Suppressor macrophage (primary cell): ENCODE data around the gene RAB7B.
"Not testable (repeated sequence)": the region's sequence is repeated elsewhere in the genome, so short reads cannot be mapped to it uniquely, and the experiment has no call there.

Source experiments
- DNase-seq, 4 experiments: peaks; one replicate each; pipeline ENCODE4 v3.0.0-alpha.2; 2020 to 2022
- total RNA-seq, 17 experiments: gene quantifications; one replicate each; lab custom pipeline; 2026; ENCODE audit warnings: mixed read lengths in 6 of 17, inconsistent platforms in 3 of 17; lab: John Stamatoyannopoulos, UW

Gene RAB7B, protein sequence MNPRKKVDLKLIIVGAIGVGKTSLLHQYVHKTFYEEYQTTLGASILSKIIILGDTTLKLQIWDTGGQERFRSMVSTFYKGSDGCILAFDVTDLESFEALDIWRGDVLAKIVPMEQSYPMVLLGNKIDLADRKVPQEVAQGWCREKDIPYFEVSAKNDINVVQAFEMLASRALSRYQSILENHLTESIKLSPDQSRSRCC
- 87.1 to 317 (median 200) reads per million in 17 experiments for total RNA-seq

DNA sequence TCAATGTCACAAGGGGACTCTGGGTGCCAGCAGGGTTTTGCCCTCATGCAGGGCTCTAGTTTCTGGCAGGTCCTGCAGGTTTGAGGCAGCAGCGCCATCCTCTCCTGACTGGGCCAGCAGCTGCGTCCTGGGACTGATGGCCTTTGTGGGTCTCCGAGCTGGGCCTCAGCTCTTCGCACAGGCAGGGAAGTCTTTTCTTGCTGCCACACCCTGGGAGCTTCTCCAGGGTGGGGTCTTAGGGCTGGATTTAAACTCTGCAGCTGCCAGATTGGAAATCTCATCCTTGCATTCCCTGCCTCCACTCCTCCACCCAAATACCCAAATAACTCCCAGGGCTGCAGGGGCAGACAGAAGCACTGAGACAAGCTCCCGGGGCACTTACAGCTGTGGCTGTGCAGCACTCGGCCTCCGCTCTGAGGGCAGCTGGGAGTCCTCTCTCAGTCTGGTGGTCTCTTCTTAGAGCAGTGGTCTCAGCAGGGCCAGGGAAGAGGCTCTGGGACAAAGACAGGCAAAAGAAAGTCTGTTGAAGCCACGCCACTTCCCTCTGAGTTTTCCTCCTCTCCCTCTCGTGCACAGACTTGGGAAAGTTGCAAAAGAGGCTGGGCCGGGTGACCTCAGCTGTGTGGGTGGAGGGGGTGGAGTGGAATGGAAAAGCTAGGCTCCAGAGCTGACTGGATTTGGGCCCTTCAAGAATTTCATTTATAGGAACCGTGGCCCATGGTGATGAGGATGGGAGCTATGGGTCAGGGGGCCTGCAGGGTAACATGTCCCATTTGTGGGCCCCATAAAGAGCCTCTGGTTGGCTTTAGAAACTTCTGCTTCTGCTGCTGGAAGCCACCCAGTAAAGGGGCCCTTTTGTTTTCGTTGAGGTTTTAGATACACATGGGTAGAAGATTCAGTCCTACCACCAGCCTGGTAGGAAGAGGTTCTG is at the start of gene RAB7B:
Gene RAB7B, minus strand, starts transcription at position 525 of the 931 bp plus-strand sequence. CDS start 9,260 bp downstream, outside the sequence.
- peak; percentile 91 to 93 (median 92) for DNase-seq

DNA sequence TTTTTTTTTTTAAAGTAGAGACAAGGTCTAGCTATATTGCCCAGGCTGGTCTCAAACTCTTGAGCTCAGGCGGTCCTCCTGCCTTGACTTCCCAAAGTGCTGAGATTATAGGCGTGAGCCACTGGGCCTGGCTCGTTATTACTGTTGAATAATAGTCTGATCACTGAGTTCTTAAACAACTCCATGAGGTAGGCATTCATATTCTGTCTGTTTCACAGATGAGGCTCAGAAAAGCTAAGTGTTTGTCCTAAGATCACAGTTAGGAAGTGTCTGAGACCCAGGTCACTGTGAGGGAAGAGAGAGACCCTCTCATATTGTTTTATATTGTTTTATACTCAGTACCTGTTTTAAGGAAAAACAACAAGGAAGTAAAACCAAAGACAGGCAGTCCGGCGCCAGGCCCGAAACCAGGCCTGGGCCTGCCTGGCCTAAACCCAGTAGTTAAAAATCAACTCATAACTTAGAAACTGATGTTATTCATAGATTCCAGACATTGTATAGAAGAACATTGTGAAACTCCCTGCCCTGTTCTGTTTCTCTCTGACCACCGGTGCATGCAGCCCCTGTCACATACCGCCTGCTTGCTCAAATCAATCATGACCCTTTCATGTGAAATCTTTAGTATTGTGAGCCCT is 49.2 kb upstream of the RAB7B start:
- DNase-seq, result not testable (repeated sequence)

DNA sequence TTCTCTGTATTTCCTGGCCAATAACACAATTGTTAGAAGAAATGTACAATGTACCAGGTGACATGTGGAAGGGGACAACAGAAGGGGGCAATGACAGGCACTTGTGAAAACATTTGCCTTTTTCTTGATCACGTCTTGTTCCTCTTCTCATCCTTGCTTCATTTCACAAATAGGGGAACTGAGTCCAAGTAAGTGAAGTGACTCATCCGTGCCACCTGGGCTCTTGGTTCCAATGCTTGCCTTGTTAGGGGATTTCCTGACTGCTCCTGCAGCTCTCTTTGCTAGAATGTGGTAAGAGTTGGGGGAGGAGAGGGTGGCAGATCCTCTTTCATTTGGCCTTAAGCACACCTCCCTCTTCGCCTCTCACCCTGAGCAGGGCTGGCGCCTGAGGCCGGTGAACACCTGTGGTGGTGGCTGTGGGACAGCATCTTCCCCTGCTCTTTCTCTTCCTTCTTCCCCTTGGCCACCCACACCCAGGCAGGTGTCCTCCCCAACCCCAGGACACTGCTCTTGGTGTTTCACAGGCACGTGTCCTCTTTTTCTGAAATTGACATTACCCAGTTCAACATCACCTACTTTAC is 47.5 kb upstream of the RAB7B start:
- DNase-seq, result peak; percentile 79 to 91 (median 84)

DNA sequence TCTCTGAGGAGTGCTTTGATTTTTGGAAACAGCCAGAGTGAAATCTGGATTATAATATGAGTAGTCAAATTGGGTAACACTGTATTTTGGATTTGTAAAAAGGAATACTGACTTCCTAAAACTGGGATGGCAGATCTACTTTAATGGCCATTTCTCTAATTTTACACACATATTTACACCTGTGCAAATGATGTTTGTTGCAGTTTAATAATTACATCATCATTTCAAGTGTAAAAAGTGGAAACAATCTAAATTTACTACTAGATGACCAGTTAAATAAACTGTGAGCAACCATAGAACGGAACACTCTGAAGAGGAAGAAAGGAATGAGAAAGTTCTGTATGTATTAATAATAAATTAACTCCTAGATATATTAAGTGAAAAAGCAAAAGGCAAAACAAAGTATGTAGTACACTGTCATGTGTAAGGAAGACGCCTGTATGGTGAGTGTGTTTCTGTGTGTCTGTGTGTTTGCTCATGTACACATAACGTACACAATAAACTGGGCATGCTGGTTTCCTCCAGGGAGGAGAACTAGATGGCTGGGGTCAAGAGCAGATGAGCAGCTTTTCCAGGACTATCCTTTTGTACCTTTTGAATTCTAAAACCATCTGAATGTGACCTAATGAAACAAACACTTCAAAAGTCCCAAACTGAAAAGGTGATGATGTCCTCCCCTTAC is 46.9 kb upstream of the RAB7B start:
- DNase-seq, result no peak

DNA sequence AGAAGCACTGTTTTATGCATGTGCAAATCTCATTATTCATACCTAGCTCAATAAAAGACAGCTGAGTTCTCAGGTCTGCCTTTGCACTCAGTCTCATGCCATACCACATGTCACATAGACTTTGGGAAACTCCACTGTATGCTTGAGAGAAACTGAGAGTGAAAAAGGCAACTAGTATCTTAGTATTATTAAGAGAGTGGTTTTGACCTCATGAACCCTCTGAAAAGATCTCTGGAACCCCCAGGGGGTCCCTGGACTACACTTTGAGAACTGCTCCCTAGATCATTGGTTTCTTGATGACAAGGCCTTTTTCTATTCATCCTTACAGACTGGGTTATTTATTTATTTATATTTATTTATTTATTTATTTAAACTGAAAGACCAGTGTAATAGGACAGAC is 46.1 kb upstream of the RAB7B start:
- no peak for DNase-seq

DNA sequence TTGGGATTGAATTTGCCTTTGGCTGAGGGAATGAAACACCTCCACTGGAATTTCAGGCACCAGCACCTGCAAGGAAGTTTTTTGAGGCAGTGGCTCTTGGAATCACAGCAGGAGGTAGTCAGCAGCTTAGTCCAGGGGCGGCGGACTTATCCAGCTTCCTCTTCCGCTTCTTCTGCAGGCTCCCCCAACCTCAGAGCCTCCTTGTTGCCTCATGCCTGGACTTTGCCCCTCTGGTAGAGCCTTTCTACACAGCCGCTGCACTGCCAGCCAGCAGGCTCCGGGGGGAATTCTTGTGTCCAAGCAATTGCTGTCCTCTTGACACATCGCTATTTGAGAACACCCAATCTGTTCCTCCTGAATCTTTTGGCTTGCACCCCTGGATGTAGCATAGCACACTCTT is 45.4 kb upstream of the RAB7B start:
- peak; percentile 73 to 85 (median 84) for DNase-seq

DNA sequence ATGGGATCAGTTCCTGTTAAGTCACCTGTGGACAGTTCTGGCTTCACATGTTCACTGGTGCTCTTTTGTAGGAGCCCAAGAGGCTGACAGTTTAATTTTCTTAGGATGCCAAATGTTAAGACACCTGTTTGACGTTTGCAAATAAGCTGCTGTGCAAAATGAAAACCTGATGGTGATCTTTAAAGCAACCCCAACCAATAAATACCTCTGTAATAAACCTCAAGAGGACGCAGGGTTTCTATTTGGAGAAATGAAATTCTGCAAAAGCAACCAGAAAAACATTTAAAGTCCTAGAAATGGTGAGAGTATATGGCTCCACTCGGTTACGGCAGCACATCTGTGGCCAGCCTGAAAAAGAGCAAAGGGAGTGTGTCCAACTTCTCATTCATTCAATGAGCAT is 44.1 kb upstream of the RAB7B start:
- no peak for DNase-seq

DNA sequence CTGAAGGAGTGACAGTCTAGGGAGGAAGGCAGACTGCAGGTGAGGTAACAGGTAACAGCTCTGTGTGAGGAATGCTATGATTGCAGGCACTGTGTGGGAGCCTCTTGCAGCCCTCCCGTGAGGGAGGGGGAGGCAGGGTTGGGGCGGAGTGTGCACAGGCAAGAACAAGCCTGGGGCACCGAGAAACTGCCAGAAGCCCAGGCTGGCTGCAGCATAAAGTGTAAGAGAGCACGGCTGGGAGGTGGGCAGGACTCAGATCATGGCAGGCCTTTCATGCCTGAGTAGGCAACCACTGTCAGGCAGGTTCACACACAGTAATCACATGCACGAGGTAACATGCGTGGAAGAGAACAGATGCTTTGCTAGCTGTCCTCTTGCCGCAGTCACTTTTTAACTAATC is 38.4 kb upstream of the RAB7B start:
- DNase-seq, result no peak

DNA sequence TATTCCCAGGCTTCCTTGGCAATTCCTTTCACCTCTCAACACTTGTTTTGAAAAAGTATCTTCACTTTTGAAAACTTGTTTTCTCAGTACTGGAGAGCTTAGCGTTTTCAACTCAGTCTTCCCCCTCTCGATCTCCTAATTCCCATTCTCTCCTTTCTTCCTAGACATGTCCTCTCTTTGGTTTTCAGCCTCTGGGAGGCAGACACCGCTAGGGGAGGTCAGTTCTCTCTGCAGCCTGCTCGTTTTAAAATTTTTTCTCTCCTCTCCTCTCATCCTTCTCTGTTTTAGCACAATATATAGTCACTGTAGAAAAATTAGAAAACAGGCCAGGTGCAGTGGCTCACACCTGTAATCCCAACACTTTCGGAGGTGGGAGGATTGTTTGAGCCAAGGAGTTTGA is 37.1 kb upstream of the RAB7B start:
- no peak for DNase-seq

DNA sequence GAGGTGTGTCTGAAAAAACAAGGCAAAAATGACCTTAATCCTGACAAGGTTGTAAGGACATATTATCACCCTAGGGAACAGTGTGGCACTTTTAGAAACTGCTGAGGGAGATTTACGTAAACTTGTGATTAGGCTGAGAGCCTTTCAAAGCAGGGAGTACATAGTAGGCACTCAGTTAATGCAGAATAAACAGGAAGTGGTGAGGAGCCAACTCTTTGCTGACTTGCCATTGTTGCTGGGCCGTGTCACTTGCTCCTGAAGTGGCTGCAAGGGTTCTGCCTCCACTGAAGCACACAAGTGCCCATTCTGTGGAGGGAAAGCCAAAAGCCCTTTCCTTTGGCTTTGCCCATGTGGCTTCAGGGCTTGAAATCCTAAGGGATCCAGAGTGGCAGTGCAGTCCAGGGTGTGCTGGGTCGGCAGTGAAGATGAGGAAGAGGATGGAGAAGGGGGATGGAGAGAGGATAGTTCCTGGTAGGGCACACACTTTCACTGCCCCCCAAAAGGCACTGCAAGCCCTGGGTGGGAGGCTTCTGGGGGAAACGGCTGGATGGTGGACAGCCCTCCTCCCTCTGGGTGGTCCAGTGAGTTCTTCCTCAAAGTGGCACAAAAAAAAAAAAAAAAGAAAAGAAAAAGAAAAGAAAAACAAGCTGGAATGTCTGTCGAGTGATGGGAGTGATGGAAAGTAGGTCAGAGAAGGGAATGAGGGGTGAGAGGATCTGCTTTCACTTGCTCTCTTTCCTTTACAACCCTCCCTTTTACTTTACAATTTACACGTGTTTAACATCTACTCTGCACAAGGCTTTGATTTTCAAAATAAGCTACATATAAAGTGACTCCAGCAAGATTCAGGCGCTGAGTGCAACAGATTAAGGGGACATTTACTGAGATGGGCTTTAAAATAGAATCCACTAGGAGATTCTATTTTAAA is 36.1 kb upstream of the RAB7B start:
- DNase-seq, result peak in 3 of 4 experiments; percentile 51 to 65 (median 59)

DNA sequence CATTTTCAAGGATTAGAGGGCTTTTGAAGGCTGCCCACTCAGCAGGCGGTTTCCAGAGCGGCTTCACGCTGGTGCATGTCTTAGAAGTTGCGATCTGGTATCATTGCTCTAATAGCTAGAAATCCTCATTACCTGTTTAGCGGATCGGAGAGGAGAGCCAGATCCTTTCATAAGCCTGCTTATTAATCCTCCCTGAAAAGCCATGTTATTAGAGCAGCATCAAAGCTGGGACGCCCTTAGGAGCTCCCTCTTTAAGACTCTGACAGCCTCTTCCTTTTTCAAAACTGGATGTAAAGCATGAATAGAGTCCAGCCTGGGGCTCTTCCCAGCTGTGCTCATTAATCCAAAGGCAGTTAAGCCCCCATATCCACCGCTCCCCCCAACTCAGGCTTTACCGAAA is 34.4 kb upstream of the RAB7B start:
- DNase-seq, result no peak

DNA sequence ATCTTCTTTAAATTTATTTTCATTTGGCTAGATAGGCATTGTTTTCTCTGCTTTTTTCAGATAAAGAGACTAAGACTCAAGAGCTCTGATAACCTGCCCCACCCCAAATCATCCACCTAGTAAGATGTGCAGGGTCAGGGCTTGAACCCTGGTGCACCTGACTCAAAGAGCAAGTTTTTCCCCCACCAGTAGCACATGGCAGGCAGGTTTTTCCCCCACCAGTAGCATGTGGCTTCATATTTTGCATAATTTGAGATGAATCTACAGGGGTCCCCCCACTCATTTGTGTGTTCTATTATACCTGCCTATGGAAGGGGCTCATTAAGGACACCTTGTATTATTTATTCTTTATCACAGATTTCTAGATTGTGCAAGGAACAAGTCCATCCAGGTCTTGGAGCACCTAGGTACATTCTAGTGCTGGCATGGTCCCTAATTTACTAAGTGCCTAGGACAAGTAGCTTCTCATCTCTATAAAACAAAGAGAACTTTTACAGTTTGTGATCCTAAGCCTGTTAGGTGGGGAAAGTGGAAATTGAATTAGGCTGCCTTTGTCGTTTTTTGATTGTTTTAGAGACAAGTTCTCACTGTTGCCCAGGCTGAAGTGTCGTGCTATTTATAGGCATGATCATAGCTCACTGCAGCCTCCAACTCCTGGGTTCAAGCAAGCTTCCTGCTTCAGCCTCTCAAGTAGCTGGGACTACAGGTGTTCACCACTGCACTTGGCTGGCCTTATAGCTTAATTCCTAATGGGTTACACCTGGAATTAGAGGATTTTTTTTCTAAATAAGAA is 33.7 kb upstream of the RAB7B start:
- peak in 3 of 4 experiments; percentile 13 to 33 (median 31) for DNase-seq

DNA sequence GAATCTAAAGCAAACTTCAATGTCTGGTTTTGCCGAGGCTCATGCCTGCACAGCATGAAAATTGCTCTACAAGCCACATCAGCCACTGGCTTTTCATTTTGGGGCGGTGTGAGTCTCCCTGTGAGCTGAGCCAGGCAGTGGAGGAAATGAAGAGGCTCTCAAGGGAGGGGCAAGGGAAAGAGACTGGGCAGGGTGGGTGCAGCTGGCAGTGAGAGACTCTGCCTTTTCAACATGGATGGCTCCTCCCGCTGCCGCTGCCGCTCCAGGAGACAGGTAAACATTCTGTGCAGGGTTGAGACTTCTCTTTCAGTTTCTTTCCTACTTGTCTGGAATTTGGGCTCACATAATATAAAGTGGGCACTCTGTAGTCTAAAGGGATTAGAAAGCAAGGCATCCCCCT is 31.8 kb upstream of the RAB7B start:
- DNase-seq, result no peak

DNA sequence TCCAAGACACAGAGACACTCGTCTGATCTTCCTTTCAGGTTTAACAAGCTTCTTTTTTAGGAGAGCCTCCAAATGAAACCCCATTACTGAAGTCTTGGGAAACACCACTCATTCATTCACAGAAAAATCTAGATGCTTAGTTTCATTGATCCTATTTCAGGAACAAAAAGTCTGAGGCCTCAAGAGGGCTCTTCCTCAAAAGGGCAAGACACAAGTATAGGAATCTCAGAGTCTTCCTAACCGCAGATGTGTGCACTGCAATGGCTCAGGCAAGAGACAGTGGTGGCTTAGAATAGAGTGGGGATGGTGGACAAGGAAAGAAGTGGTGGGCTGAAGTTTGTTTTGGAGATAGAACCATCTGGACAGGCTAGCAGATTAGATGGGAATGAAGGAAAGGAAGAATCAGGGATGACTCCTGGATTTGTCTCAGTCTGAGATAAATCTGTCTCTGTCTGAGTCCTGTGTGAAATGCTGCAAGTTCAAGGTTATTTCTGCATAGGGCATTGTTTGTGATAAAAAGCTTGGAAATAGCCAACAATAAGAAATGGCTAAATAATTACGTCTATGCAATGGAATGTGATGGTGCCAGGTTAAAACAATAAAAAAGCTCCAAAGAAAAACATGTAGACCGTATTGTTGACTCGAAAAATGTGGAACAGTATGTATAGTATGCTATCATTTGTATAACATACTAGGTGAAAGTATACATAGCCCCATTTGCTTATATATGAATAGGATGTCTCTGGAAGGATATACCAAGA is 29.4 kb upstream of the RAB7B start:
- peak; percentile 54 to 79 (median 69) for DNase-seq

DNA sequence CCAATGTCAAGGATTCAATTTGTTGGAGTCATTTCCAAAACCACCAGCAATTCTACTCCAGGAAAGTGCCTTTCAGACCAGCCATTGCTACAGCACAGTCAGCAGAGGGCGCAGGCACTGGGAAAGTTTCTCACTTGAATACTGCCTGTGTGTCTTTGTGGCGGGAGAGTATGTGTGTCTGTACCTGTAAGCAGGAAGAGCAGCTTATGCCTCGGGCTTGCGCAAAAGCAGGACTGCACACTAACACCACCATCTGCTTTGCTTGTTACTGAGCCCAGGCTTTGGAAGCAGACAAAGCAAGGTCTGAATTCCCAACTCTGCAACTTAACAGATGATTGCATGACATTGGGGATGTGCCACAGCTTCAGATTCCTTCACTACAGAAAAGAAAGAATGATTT is 27.5 kb upstream of the RAB7B start:
- DNase-seq, result peak; percentile 70 to 84 (median 78)

DNA sequence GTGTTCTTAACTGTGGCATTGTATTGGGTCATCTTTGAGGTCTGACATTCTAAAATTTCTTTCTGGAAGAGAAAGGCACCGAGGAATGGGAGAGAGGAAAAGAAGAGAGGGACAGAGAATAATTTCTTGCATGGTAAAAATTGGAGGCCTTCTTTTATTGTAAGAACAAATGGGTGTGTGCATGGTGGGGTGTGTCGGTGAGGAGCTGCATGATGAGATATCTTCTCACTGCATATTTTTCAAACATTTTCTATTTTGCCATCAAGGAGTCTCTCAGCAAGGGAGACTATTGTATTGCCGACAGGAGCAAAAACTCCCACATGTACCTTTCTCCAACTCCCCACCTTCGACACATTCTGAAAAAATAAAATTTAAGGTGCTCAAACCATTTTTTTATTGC is 27.0 kb upstream of the RAB7B start:
- no peak for DNase-seq

DNA sequence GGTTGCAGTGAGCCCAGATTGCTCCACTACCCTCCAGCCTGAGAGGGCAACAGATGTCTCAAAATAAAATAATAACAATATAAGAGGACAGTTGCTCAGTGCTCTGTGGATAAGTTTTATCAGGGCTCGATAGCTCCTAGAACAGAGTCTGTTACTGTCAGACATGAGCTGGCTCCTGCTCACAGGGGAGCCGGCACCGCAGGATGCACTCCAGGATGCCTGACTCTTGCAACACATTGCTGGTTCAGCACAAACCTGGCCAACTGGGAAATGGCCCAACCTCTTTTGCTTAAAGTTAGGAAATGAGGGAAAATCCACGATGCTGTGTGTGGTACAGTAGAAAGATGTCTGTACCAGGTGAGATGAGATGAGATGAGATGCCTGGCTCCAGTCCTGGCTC is 26.3 kb upstream of the RAB7B start:
- DNase-seq, result no peak

DNA sequence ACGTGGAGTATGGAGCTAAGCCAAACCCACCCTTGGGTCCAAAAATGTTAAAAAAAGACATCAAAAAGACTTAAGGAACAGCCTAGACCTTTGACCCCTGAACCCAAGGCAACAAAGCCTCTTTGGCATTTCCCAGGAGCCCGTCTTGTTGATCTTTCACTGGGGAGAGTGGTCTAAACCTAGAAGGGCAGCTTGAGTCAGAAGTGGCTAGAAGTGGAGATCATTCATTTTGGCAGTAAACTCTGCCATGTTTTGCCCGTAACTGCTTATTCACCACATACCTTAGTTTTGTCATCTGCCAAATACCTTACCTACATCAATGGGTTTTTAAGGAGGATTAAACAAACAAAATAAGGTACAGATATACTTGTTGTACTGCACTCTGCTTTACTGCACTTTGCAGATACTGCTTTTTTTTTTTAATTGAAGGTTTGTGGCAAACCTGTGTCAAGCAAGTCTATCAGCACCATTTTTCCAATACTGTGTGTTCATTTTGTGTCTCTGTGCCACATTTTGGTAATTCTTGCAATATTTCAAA is 22.2 kb upstream of the RAB7B start:
- DNase-seq, result no peak

DNA sequence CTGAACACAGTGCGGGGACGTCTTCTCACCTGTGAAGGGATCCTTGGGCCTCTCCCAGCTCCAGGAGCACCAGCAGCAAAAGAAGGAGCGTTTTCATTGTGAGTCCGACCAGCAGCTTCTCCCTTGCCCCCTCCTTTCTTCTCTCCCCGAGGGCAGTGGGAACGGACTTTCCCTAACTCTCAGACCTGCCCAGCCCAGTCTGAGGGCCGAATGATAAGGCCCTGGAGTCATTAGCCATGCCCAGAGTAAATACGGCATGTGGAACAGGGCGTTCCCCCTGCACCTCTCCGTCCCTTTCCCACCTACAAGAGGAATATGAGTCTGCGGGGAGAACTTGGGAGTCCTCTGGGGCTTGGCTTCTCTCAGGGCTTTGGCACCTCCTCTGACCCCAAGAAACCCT is 20.5 kb upstream of the RAB7B start, which contains the start of gene CTSE:
Gene CTSE, minus strand, starts transcription at position 201 of the 400 bp plus-strand sequence. Its CDS starts 104 bp downstream, at position 97.
- DNase-seq, result no peak
